H7 (cell line): ENCODE data around the gene CBX2. TPM values are rescaled to one million over a fixed set of nuclear protein-coding genes. Genes with fewer than 3 reads are reported as not detected.
"Not testable (repeated sequence)": the region's sequence is repeated elsewhere in the genome, so short reads cannot be mapped to it uniquely, and the experiment has no call there.

Experiments
- DNase-seq: peaks from one replicate; pipeline ENCODE4 v3.0.0; 2012
- H3K27me3 ChIP-seq: 2 replicates; pipeline ENCODE4 v1.6.0; 2011; ENCODE audit warnings: mild to moderate bottlenecking, low read length; ENCODE audit not compliant: control insufficient read depth, insufficient read depth
- H3K36me3 ChIP-seq: replicated peaks from 2 replicates; pipeline ENCODE4 v1.5.1; 2011; ENCODE audit warnings: low read length; ENCODE audit not compliant: control insufficient read depth, insufficient read depth
- H3K4me3 ChIP-seq: 2 replicates; pipeline ENCODE4 v1.5.1; 2011; ENCODE audit warnings: low read depth, mild to moderate bottlenecking, control low read depth, low read length, moderate library complexity; ENCODE audit not compliant: insufficient read depth
- total RNA-seq: library from RNA; depleted of rRNA; stranded (reverse); fragments of >200 nt; shearing (Covaris generic); gene quantifications from 2 replicates; pipeline ENCODE4 v1.2.3, GENCODE V29; 2014

The CBX2 gene
- total RNA-seq, 1 experiment from 2014 or later, result 89.1 TPM

DNA sequence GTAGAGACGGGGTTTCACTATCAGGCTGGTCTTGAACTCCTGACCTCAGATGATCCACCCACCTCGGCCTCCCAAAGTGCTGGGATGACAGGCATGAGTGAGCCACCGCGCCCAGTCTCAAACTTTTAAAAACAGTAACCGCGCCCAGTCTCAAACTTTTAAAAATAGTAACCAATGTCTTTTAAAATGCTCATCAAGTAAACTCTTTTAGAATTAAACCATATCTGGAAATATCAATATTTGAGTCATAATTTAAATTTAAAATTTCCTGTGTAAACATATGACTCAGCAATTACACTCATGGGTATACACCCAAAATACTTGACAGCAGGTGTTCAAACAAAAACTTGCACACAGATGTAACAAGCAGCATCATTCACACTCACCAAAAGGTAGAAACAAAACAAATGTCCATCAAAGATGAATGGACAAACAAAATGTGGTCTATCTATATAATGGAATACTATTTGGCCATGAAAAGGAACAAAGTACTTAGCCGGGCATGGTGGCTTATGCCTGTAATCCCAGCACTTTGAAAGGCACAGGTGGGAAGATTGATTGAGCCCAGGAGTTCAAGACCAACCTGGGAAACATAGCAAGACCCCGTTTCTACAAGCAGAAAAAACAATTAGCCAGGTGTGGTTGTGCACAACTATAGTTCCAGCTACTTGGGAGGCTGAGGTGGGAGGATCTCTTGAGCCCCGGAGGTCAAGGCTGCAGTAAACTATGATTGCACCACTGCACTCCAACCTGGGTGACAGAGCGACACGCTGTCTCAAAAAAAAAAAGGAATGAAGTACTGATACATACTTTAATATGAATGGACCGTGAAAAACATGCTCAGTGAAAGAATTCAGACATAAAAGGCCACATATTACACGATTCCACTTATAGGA is 27.1 kb upstream of the CBX2 start:
- no peaks in the 10 kb centered on the region for H3K36me3 ChIP-seq
- no peak for DNase-seq
- peaks cover 33% of the 10 kb centered on the region for H3K27me3 ChIP-seq
- no peak overlapping the region for H3K4me3 ChIP-seq

DNA sequence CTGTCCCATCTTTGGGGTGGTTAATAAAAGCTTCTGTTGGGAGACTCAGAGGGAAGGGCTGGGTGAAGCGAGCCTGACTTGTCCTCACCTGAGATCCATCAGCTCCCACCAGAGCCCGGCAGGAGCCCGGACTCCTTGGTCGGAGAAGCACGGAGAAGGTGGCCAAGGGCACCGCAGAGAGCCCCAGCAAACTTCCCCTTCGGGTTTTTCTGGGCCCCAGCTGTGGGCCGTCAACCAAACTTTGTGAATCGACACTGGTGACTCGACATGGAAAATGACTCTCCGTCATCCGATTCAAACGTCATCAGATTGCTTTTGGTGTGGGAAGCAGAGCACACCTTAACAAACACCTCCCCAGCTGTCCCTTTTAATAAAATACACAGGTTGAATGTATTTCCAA is 25.8 kb upstream of the CBX2 start:
- DNase-seq, result peak; percentile 32
- H3K27me3 ChIP-seq, result peaks cover 25% of the 10 kb centered on the region
- no peaks in the 10 kb centered on the region for H3K36me3 ChIP-seq
- H3K4me3 ChIP-seq, result no peak overlapping the region

DNA sequence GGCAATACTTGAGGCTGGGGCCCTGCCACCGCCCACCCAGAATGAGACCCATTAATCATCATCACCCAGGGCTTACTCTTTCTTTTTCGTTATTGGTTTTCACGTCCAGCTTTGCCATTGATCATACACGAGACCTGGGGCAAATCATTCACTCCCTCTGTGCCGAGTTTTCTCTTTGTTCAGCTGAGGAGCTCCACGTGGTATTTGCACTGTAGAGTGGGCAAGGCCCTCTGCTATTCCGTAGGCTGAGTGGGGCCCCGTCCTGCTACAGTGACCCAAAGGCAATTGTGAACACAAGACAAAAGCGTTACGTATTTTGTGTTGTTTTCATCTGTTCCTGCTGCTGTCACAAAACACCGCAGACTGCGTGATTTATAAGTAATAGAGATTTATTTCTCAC is 23.6 kb upstream of the CBX2 start:
- DNase-seq, result peak; percentile 15
- H3K4me3 ChIP-seq, result no peak overlapping the region

DNA sequence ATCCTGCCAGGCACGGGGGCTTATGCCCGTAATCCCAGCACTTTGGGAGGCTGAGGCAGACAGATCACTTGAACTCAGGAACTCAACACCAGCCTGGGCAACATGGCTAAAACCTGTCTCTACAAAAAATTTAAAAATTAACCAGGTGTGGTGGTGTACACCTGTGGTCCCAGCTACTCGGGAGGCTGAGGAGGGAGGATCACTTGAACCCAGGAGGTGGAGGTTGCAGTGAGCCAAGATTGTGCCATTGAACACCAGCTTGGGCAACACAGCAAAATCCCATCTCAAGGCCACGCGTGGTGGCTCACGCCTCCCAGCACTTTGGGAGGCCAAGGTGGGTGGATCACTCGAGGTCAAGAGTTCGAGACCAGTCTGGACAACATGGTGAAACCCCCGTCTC is 23.0 kb upstream of the CBX2 start:
- not testable (repeated sequence) for H3K36me3 ChIP-seq, H3K27me3 ChIP-seq, H3K4me3 ChIP-seq, DNase-seq

More for the DNA sequence above, 23.6 kb upstream of the CBX2 start:
- H3K27me3 ChIP-seq, result peaks cover 3% of the 10 kb centered on the region
- H3K36me3 ChIP-seq, result no peaks in the 10 kb centered on the region

DNA sequence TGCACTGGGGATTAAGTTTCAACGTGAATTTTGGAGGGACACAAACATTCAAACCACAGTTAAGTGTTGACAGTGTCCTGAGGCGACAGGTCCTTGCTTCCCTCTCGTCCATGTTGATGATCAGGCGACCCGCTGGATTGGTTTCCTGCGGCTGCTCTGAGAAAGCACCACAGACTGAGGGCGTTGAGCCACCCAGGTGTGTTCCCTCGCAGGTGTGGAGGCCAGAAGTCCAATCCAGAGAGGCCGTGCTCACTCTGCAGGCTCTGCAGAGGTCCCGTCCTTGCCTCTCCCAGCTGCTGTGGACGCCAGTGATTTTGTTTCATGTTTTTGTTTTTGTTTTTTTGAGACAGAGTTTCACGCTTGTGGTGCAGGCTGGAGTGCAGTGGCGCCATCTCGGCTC is 22.4 kb upstream of the CBX2 start:
- no peak overlapping the region for H3K4me3 ChIP-seq
- H3K27me3 ChIP-seq, result no peaks in the 10 kb centered on the region; the same call in 1 of the 2 replicates
- no peaks in the 10 kb centered on the region for H3K36me3 ChIP-seq
- no peak for DNase-seq

DNA sequence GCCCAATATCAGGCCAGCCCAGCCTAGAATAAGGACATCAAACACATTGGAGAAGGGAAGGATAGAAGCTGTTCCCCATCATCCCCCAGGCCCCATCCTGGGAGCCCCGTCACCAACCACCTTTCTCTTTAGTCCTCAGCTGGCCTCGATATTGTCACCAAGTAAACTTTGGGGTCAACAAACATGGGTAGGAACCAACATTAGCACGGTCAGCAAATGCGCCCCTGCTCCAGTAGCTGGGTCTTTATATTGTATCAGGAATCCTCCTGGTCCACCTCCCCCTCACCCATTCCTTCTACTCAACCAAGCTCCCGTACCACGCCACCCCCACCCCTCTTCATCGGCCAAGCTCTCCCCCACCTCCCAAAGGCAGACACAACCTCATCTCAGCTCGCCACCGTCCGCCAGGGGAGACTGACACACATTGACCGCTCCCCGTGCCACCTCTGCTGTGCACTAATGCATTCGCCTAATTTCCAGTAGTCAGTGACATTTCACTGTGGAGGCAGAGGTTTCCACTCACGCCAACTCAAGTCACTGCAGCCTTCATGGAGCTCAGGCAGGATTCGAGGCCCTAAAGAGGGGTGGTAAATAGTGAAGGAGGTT is 20.7 kb upstream of the CBX2 start:
- Histone ChIP-seq H3K36me3 (no peaks in the 10 kb centered on the region), H3K27me3 (no peaks in the 10 kb centered on the region), H3K4me3 (no peak overlapping the region)
- peak; percentile 17 for DNase-seq

DNA sequence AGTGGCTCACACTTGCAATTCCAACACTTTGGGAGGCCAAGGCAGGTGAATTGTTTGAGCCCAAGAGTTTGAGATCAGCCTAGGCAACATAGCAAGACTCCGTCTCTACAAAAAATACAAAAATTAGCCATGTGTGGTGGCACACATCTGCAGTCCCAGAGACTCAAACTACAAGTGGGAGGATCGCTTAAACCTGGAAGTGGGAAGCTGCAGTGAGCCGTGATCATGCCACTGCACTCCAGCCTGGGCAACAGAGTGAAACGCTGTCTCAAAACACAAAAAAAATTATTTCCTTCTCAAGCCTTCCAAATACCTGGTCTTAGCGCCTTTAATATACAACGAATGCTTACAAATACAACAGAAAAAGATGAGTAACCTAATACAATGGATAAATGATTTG is 19.7 kb upstream of the CBX2 start:
- H3K36me3 ChIP-seq, result no peaks in the 10 kb centered on the region
- H3K27me3 ChIP-seq, result no peaks in the 10 kb centered on the region
- H3K4me3 ChIP-seq, result no peak overlapping the region
- DNase-seq, result no peak

DNA sequence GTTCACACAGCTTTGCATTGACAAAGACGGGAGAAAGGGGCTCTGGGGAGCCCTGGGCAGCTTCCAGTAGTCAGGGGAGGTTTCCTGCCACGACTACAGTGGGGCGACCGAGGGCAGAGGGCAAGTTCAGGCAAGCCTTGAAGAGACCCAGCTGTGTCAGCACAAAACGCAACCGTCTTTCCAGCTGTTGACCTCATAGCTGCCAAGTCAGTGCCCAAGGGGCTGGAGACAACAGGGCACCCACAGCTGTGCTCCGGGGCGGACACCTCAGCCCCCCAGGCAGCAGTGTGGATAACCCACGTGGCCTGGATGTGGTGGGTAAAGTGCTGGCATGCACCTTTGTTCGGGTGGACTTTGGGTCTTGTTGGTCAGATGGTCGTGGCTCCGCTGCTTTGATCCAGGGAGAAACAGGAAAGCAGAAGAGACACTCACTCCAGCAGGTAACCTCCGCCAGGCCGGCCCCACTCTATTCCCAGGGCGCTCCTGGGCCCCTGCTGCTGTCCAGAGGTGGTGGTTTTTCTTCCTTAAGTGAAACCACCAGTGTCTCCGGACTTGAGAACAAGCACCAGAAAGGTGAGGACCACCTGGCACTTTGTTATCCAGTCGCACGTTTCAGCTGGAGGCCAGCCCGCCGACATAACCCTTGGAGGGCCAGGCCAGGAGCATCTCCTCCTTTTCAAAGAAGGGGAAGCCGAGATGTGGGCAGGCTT is 17.6 kb upstream of the CBX2 start:
- no peaks in the 10 kb centered on the region for H3K27me3 ChIP-seq
- H3K4me3 ChIP-seq, result no peak overlapping the region
- H3K36me3 ChIP-seq, result no peaks in the 10 kb centered on the region
- DNase-seq, result peak; percentile 31

DNA sequence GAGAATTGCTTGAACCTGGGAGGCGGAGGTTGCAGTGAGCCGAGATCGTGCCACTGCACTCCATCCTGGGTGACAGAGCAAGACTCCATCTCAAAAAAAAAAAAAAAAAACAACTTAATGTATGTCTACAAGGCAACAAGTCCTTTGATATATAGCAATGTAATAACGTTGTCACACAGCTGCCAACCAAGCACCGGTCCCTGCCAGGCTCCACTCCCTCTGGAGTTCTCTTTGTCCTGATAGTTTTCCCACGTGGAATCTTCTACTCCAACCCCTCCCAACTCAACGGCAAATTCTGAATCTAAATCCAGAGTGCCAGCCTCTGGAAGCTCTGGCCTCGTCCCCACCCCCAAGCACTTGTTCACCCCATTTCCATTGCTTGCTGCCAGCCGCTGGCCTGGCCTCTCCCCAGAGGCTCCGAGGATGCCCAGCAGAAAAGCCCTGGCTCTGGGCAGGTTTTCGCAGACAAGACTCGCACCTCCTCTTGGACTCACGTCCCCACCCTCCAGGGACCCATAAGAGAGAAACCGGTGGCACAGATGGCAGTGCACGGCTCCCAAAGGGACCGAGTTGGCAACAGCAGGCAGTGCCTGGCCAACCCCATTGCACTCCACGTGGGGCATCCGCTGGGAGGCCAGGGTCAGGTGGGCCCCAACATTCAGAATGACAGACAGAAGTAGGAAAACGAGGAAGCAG is 15.9 kb upstream of the CBX2 start:
- no peaks in the 10 kb centered on the region for H3K36me3 ChIP-seq
- no peaks in the 10 kb centered on the region for H3K27me3 ChIP-seq
- H3K4me3 ChIP-seq, result no peak overlapping the region
- DNase-seq, result peak; percentile 35

DNA sequence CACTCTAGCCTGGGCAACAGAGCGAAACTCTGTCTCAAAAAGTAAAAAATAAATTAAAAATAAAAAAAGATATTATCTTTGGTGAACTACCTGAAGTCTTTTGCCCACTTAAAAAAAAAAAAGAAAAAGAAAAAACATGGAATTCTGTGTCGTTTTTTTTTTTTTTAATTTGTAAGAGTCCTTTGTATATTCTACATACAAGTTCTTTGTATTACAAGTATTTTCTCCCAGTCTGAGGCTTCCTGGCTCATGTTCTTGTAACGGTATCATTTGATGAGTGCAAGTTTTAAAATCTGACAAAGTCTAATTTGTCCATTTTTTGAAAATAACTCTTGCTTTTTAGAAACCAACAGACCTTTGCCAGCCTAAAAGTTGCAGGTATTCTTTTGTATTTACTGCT is 12.2 kb upstream of the CBX2 start:
- DNase-seq, result no peak
- Histone ChIP-seq H3K4me3 (no peak overlapping the region), H3K27me3 (no peaks in the 10 kb centered on the region), H3K36me3 (no peaks in the 10 kb centered on the region)

DNA sequence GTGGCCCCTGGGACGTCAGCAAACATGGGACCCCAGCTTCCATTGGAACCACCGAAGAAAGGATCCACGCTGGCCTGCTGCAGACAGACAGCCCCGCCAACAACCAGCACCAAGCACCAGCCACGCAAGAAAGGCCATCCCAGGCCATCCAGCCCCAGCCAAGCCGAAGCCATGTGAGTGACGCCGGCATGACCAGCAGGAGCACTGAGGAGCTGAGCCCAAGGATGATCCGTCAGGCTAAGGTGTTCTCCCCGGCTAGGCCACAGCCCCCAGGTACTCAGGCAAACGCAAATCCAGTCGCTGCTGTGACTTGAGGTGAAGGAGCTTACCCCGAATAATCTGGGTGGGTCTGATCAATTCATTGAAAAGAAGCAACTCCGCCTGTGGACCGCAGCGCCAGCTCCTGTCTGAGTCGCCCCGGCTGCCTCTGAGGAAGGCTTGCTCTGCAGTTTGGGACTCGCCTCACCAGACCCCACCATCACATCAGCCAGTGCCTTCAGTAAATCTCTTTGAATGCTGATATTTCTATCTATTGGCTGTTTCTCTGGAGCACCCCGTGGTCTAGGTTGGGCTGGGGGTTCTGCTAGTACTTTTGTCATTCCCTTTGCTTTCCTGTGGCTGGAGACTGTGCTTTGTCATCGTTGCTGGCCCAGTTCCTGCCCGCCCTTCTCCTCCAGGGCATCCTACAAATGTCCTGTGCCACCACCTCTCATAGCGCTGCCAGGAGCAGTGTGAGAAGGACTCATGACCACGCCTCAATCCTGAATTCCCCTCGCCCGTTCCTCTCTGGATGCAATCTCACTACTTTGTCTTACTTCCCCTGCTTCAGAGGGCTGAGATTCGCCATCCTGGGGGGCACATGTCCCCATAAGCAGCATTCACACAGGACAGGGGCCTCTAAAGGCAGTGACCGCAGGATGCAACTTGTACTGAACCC is 8.1 kb upstream of the CBX2 start:
- Histone ChIP-seq H3K36me3 (no peaks in the 10 kb centered on the region), H3K4me3 (no peak overlapping the region), H3K27me3 (peaks cover 4% of the 10 kb centered on the region; the same call in 1 of the 2 replicates)
- DNase-seq, result peak; percentile 45

DNA sequence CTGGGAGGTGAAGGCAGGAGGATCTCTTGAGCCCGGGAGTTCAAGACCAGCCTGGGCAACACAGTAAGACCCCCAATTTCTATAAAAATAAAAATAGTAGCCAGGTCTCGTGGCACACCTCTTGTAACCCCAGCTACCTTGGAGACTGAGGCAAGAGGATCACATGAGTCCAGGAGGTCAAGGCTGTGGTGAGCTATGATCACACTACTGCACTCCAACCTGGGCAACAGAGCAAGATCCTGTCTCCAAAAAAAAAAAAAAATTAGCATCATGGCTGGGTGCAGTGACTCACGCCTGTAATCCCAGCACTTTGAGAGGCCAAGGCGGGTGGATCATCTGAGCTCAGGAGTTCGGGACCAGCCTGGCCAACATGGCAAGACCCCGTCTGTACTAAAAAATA is 6.7 kb upstream of the CBX2 start:
- Histone ChIP-seq H3K36me3 (no peaks in the 10 kb centered on the region), H3K4me3 (no peak overlapping the region), H3K27me3 (peaks cover 4% of the 10 kb centered on the region; the same call in 1 of the 2 replicates)
- DNase-seq, result no peak

DNA sequence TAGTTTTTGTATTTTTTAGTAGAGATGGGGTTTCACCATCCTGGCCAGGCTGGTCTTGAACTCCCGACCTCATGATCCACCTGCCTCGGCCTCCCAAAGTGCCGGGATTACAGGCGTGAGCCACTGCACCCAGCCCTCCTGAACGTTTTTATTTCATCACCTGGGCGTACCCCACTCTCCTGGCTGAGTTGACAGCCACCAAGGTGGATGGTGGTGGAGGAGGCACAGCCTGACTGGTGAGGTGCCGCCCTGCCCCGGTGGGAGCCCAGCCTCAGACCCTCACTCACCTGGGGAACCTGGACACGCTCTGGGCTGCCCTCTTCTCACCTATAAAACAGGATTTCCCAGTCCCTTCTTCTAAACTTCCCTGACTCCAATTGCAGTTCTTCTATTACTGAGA is 5.2 kb upstream of the CBX2 start:
- H3K36me3 ChIP-seq, H3K4me3 ChIP-seq, H3K27me3 ChIP-seq, DNase-seq: not testable (repeated sequence)
